Amygdala (tissue), 56 donors: ENCODE data around the gene TBC1D22A.

Experiments
- DNase-seq, 56 donors: peaks; one replicate each; lab custom pipeline; 2025; lab: John Stamatoyannopoulos, UW

Gene TBC1D22A

DNA sequence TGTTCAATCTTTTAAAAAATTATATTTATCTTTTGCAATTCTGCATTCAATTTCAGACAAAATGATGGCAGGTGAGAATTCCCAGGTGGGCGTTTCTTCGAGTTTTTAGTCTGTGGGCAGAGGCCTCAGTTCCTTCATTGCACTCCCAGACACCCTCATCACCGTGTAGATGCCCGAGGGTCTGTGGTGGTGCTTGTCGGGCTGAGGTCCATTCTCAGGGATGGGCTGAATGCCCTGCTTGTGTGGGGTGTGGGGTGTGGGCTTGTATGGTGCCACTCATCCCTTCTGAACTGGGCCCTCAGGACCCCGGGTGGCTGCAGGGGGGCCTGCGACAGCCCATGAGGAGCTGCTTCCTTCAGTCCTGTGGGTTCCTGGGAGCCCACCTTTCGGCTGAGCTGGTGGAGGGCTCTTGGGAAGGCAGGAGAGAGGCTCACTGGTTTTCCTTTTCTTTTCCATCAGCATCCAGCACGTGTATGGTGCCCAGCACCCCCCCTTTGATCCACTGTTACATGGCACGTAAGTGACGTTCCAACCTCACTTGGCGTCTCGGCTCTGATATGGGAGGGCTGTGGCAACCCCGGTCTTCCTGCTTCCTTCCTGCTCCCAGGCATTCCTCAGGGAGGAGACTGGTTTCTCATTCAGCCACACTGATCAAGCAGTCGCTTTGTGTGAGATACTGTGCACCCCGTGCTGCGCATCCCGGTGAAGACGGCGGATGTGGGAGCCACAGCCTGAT, 29.8 kb downstream of the TBC1D22A start:
- no peak for DNase-seq

DNA sequence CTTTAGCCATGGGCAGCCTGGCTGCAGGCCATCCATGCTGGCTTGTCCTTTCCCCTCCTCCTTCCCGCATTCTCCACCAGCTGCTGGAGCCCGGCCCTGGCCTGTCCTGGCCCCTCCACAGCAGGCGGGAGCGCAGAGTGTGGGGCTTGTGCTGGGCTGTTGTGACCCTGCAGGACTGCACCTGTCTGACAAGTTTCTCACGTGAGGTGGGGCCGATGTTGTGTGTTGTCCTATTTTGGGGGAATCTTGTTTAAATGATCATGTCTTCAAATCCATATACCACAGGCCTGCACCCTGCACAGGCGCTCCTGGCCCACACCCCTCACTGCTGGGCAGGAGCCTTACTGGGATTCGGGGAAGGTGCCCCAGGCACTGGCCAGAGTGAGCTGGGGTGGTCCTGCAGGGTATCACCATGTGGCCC, 30.4 kb downstream of the TBC1D22A start:
- peak in 2 of 56 donors; percentile 31 to 32 for DNase-seq

DNA sequence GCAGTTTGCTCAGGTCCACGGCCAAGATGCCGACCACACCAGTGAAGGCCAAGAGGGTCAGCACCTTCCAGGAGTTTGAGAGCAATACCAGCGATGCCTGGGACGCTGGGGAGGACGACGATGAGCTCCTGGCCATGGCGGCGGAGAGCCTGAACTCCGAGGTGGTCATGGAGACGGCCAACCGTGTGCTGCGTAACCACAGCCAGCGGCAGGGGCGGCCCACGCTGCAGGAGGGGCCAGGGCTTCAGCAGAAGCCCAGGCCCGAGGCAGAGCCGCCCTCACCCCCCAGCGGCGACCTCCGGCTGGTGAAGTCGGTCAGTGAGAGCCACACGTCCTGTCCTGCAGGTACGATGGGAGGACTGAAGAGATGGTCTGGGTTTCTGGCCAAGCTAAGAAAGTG, 31.0 kb downstream of the TBC1D22A start:
- DNase-seq = no peak

DNA sequence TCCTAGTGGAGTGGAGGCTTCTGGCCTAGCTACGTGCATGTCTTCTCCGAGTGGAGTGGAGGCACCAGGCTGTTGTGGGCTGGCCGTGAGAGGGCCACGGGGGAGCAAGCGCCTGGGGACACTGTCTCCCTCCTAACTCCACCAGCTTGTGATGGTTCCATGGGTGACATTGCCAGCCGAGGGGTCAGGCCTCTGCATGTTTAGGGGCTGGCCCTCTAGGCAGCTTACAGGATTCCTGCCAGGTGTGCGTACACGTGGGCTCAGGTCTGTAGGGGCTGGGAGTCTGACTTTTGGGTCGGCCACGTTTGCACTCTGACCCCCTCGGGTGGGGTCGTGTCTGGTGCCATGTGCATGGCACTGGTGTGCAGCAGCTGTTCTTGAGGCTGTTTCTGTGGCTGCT, 31.6 kb downstream of the TBC1D22A start:
- DNase-seq = no peak

DNA sequence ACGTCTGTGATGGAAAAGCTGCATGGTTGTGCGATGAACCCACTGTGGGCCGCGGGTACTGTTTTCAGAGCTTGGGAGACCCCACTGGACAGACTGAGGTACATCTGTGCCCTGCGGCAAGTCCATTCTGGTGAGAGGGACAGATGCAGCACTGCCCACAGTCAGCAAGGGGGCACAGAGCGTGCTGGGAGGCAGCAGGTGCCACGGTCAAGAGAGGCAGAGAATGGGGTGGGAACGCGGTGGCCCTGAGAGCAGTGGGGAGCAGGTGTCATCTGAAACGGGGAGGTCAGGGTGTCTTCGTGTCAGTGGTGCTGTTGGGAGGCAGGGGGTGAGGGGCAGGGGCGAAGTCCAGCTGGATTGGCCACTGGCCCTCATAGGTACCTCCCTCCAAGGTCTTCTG, 32.0 kb downstream of the TBC1D22A start:
- no peak for DNase-seq

DNA sequence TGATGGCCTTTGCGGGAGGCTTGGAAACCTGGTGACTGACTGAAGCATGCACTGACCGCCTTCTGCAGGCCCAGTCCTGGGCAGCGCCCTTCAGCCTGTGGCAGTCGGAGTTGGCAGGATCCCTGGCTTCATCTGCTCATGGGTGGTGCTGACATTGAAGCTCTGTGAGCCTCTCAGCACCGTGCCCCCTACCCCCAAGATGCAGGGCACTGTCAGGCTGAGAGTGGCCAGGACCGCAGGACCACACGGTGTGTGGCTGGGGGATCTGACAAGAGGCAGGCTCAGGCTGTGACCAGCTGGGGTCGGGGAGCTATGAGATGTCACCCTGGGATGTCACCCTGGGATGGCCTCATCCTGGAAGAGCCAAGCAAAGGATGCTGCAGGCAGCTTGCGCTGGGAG, 32.7 kb downstream of the TBC1D22A start:
- peak in 1 of 56 donors; percentile 18 for DNase-seq

DNA sequence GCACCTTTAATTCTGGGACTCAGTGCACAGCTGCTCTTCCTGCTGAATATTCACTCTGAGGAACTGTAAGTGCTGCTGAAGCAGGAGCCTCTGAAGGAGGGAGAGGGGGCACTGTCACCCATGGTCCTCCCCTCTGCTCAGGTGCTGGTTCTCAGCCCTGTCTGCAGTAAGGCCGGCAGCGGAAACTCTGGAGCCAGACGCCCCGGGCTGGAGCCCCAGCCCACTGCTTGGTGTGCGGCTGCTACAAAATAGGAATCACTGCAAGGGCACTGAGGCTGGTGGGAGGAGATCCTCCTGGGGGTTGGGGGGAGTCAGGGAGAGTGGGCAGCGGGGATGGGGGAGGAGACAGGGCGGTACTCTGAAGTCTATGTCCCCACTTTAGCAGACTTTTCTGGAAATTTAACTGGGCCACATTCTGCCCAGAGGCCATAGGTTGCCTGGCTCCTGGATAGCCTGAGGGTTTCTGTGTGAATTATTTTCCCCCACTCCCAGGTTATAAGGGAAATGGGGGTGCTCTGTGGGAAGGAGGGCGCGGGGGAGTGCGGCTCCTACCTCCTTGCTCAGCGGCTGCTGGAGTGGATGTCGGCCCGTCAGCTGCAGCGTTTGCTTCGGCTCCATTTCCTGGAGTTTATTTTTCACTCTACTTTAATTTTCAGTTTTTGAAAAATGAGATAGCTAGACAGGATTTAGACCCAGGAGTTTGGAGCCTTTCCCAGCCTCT, 33.6 kb downstream of the TBC1D22A start:
- DNase-seq = no peak

DNA sequence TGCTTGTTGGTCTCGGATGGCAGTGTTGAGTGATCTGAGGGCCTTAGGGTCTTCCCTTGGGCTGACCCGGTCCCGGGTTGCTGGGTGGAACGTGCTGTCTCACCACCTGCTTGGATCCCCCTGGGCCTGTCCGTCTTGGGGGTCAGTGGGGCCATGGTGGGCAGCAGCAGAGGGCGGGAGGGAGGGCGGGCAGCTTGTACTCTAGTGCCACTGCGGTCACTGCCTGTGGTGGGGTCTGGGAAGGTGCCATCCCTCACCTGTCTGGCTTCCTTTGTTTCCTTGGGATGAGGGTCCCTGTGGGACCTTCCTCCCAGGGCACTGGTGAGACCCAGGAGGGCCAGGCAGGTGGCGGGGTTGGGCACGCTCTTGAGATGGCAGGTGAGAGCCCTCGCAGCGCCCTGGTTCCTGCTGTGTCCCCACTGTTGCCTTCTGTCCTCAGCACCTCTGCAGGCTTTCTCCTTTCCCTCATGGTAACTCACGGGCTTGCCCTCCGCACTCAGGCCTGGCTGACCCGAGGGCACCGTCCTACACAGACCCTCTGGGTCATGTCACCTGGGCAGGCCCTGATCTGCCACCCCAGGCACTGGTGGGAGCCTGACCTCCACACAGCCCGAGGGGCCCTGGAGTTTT, 34.2 kb downstream of the TBC1D22A start:
- no peak for DNase-seq

DNA sequence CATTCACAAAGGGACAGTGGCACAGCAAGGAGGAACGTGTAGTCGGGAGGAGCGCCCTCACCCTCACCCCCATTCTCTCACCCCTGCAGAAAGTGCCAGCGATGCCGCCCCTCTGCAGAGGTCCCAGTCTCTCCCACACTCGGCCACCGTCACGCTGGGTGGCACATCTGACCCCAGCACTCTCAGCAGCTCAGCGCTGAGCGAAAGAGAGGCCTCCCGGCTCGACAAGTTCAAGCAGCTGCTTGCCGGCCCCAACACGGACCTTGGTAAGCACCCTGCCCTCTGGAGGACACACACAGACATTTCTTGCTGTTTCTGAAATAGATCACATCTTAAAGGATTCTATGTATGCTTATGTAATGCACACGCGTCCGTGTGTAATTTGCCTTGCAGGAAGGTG, 34.9 kb downstream of the TBC1D22A start:
- DNase-seq = no peak

DNA sequence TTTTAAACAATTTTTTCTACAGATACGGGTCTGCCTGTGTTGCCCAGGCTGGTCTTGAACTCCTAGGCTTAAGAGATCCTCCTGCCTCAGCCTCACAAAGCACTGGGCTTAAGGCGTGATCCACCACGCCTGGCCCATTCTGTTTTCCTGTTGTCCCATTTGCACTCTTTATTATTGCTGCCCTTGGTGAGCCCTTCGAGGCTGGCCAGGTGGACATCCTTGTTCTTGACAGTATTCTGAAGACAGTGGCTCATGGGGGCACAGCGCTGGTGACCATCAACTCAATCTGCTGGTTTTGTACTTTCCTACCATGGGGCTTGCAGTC, 35.6 kb downstream of the TBC1D22A start:
- DNase-seq = no peak

DNA sequence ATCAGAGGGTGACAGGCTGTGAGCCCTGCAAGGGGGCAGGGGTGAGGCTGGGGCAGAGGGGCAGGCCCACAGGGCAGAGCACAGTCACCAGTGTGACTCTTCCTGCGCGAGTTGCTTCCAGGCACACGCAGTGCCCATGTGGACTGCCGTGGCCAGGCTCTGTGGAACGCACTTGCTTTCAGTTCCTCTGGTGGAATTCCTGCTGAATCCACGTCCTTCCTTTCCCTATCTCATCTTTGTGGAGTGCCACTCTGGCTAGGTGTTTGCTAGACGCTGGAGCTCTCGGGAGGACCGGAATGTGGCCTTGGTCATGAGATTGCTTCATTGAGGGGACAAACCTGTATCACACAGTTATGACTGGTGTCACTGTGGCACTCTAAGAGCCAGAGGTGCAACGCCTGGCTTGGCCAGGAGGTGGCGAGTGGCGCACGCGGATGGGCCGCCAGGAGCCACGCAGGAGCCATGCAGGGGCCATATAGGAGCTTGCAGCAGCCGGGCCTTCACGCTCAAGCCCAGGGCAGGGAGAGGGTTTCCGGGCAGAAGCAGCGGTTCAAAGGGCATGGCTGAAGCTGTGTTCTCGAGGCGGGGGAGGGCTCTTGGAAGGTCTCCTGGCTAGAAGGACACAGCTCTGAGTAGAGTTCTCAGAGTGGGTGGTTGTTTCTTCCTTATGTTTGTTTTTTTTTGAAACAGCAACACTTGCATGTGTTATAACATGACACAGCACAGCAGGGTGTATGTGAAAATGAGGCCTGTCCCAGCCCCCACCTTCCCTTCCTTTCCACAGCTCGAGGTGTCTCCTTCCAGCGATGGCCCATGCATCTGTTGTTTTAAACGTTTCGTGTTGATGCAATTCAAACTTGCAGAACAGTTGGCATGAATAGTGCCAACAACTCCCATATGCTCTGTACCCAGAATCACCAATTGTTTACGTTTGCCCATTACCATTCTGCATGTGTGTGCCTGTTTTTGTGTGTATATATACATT, 36.2 kb downstream of the TBC1D22A start:
- peak in 47 of 56 donors; percentile 25 to 86 (median 60) for DNase-seq

DNA sequence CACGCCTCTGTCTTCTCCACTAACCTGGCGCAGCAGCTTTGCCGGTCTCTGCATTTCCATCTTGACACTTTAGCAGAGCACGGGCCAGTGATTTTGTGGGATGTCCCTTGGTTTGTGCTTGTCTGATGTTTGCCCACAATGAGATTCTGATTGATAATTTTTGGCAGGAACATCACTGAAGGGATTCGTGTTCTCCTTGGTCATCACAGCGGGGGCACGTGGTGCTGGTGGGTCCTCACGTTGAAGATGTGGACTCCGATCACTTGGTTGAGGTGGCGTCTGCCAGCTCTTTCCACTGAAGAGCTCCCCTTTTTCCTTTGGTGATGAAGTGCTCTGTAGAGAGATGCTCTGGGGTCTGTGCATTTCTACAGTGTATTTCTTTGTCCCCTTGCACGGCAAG, 37.2 kb downstream of the TBC1D22A start:
- DNase-seq = no peak

DNA sequence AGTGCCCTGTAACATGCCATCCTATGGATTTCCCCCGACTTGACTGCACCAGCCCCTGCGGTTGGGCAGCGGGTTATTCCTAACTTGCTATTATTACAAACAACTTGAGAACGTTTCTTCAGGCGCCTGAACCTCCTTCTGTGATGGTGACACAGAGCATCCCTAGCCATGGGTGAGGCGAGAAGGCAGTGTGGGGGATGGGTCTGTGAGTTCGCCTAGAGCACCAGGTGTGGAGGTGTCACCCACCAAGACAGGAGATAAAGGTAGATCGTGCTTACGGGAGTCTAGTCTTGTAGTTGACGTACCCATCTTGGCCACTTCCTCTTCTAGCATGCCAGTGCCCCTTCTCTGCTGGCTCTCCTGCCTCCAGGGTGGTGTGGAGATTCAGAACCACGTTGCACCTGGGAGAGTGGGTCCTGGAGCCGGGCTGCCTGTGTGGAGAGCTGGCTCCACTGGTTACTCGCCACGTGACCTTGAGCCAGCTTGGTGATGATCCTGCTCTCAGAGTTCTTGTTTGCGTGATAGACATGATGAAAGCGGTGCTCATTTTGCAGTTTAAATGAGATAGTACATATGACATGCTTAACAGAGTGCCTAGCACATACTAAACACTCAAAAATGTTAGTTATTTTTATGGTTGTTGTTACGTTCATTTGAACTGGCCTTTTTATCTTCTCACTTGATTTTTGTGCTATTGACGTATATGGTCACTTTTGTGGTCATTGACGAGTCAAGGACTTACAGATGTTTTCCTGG, 37.8 kb downstream of the TBC1D22A start:
- no peak for DNase-seq

DNA sequence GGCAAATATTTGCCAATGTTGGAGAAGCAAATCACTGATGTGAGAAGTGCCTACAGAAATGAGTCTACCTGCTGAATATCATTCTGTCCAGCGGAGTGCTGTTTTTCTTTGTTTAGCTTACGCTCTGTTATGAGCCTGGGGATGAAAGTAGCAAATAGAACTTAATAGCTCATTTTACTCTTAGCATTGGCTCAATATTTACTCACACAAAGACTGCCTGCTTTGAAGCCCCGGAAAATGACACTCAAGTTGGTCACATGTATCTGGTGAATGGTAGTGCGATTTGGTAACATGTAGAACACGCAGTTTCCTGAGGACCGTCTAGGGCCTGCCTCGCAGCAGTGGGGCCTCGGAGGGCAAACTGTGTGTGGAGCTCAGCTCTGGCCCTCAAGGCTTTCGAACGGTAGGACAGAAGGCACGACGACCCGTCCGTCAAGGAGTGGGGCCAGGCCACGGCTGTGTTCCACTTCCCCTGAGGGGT, 38.9 kb downstream of the TBC1D22A start:
- no peak for DNase-seq

DNA sequence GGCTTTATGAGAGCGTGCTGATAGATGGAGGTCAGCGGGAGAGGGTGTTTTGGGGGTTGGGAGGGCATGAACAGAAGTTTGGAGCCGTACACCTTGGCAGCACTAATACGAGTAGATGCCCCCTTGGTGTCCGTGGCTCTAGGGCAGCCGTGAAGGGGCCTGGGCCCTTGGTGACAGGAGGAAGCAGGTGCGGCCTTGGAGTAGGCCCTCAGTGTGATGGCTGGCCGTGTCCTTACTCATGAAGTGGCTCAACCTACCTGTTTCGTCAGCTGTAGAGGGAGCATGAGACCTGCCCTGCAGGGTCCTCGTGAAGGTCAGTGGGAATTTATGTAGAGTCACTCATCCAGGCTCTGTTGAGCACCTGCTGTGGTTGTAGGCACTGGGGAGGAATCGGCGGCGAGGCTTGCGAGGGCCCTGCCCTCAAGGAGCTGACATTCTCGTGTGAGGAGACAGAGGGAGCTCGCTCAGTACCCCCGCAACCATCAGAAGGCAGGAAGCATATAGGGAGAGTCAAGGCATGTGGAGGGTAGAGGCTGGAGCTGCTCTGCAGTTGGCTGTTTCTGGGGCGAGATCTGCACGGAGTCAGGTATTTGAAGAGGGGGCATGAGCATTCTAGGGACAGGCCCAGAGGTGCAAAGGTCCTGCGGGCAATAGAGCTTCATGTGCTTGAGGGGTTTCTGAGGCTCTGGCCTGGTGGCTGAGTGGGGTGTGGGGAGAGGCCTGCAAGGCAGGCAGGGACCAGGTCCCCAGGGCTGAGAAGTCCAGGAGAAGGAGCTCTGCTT, 39.6 kb downstream of the TBC1D22A start:
- no peak for DNase-seq

DNA sequence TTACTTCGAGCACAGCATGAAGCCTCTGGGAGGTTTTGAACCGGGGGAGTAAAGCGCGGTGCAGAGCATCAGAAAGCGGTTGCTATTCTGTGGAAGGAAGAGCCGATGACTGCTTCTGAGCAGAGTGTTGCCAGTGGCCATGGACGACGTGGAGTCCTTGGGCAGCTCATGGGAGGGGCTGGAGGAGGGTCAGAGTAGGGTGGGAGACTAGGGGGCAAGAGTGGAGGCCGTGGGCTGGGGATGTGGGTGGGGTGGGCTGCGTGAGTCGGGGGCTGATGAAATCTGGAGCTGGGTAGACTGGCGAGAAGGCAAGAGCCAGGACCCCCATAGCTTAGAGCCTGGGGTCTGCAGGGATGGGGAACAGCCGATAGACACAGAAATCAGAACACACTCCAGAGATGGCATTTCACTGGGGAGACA, 40.2 kb downstream of the TBC1D22A start:
- DNase-seq = no peak

DNA sequence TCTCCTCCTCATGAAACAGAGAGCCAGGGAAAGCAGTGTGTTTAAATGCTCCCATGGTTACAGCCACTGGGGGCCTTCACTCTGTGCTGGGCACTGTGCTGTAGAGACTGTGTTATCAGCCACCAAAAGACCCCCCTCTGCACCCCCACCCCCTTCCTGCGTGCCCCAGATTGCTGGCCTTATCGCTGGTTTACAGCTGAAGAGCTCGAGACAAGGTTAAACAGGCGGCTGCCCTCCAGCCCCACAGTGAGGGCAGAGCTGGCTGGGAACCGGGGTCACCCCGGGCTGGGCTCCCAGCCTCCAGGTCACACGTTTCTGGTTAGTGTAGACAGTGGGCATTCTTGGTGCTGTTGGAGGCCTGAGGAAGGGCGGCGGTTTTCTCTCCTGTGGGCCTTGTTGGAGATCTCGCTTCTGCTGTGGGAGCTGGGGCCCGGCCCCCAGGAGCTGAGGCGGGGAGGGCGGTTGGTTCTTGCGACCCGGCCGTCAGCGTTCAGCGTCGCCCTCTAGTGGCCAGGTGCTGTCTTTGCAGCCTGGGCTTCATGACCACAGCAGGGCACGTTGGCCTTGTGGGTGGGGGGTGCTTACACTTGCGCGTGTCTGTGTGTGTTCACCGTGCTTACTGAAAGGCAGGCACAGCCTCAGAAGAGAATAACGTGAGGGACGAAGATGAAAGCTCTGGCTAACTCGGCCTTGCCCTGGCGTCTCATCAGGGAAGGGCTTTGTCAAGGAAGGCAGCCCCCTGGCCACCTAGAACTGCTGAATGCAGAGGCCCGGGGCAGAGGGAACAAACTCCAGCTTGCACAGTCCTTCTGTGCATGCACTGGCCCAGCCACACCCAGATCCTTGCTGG, 40.8 kb downstream of the TBC1D22A start:
- no peak for DNase-seq

DNA sequence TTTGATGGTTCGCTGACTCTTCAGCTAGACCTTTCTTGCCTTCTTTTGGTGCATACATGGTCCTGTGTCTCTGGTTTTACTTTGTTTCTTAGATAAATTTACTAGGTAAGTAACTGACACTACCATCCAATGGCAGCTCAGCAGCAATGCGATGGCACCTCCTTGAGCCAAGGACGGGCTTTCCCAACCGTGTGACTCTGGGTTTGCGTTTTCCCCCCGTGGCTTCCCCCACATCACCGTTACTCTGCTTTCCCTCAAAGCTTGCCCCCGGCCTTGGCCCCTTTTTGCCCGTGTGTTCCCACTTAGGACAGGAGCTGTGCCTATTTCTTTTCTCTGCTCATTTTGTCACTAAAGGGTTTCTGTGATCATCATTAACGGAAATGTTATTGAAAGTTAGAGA, 41.5 kb downstream of the TBC1D22A start:
- no peak for DNase-seq
